HepG2 (cell line): ENCODE results near the gene RABGAP1. TPM values are rescaled to one million over a fixed set of nuclear protein-coding genes. Genes with fewer than 3 reads are reported as not detected.

Experiments
- AGO2 ChIP-seq: fragments of 200-400 bp; formaldehyde crosslinking; optimal IDR thresholded peaks from 2 replicates; pipeline ENCODE3; 2017; ENCODE audit warnings: mild to moderate bottlenecking, low read depth, low read length, moderate library complexity
- ATF1 ChIP-seq: IDR thresholded peaks from 2 replicates; pipeline ENCODE4 v1.6.1; 2016; ENCODE audit warnings: mild to moderate bottlenecking, control low read depth
- CCAR2 ChIP-seq: fragments of 200-400 bp; formaldehyde crosslinking; optimal IDR thresholded peaks from 2 replicates; pipeline ENCODE3; 2018; ENCODE audit warnings: low read depth, mild to moderate bottlenecking, low read length, moderate library complexity
- DR1 ChIP-seq: sonication (generic); formaldehyde crosslinking; IDR thresholded peaks from 2 replicates; pipeline ENCODE4 v1.8.0; 2021; ENCODE audit warnings: mild to moderate bottlenecking, missing genetic modification reagents, inconsistent platforms
- RBAK ChIP-seq: sonication (generic); formaldehyde crosslinking; IDR thresholded peaks from 2 replicates; pipeline ENCODE4 v1.5.1; 2020; ENCODE audit warnings: mild to moderate bottlenecking, missing genetic modification reagents
- RCOR2 ChIP-seq: IDR thresholded peaks from 2 replicates; pipeline ENCODE4 v1.6.1; 2016; ENCODE audit warnings: missing biosample characterization, missing genetic modification reagents
- SIX4 ChIP-seq: sonication (generic); formaldehyde crosslinking; IDR thresholded peaks from 2 replicates; pipeline ENCODE4 v1.4.0; 2020; ENCODE audit warnings: missing genetic modification reagents
- ZBTB20 ChIP-seq: sonication (generic); formaldehyde crosslinking; IDR thresholded peaks from 2 replicates; pipeline ENCODE4 v1.8.1; 2023; ENCODE audit warnings: missing genetic modification reagents, low read depth, mild to moderate bottlenecking, borderline replicate concordance
- ZFYVE20 ChIP-seq: sonication (generic); formaldehyde crosslinking; IDR thresholded peaks from 2 replicates; pipeline ENCODE4 v1.8.0; 2023; ENCODE audit warnings: low read depth, mild to moderate bottlenecking, moderate library complexity, missing genetic modification reagents, borderline replicate concordance
- ZNF224 ChIP-seq: sonication (generic); formaldehyde crosslinking; IDR thresholded peaks from 2 replicates; pipeline ENCODE4 v1.5.0; 2020; ENCODE audit warnings: mild to moderate bottlenecking, missing genetic modification reagents
- ZNF282 ChIP-seq: fragments of 450-650 bp; IDR thresholded peaks from 2 replicates; pipeline ENCODE4 v1.6.1; 2018; ENCODE audit not compliant: partially characterized antibody
- ZNF547 ChIP-seq: sonication (generic); formaldehyde crosslinking; IDR thresholded peaks from 2 replicates; pipeline ENCODE4 v1.5.1; 2020; ENCODE audit warnings: mild to moderate bottlenecking, missing genetic modification reagents
- ZNF550 ChIP-seq: sonication (generic); formaldehyde crosslinking; IDR thresholded peaks from 2 replicates; pipeline ENCODE4 v1.4.0; 2020; ENCODE audit warnings: mild to moderate bottlenecking, missing genetic modification reagents, borderline replicate concordance
- ZNF672 ChIP-seq: sonication (generic); formaldehyde crosslinking; IDR thresholded peaks from 2 replicates; pipeline ENCODE4 v1.8.1; 2022; ENCODE audit warnings: missing genetic modification reagents
- ZNF782 ChIP-seq: sonication (generic); formaldehyde crosslinking; IDR thresholded peaks from 2 replicates; pipeline ENCODE4 v1.4.0; 2020; ENCODE audit warnings: missing genetic modification reagents, mild to moderate bottlenecking, borderline replicate concordance
- ZNF816 ChIP-seq: sonication (generic); formaldehyde crosslinking; IDR thresholded peaks from 2 replicates; pipeline ENCODE4 v1.8.0; 2022; ENCODE audit warnings: missing genetic modification reagents, mild to moderate bottlenecking, borderline replicate concordance
- ZNF841 ChIP-seq: sonication (generic); formaldehyde crosslinking; IDR thresholded peaks from 2 replicates; pipeline ENCODE4 v1.8.1; 2023; ENCODE audit warnings: missing genetic modification reagents, borderline replicate concordance
- ZSCAN12 ChIP-seq: sonication (generic); formaldehyde crosslinking; IDR thresholded peaks from 2 replicates; pipeline ENCODE4 v1.9.0; 2021; ENCODE audit warnings: mild to moderate bottlenecking, missing genetic modification reagents
- ZSCAN31 ChIP-seq: sonication (generic); formaldehyde crosslinking; IDR thresholded peaks from 2 replicates; pipeline ENCODE4 v1.5.0; 2020; ENCODE audit warnings: low read depth, mild to moderate bottlenecking, missing genetic modification reagents
- polyA plus RNA-seq, 8 experiments: library from polyadenylated mRNA; depleted of rRNA in 3 of 8; stranded (reverse) in 7 of 8; unstranded in 1 of 8; fragments of >200 nt; fragmentation: Illumina TruSeq in 4 of 8; extraction: Trizol in 4 of 8; gene quantifications; 2 replicates each; pipeline versions ENCODE4 v1.2.1 to v1.2.3, GENCODE V29; 2011 to 2016; ENCODE audit warnings: low read depth in 4 of 8, missing spikeins in 1 of 8, mixed read lengths in 1 of 8; ENCODE audit not compliant: insufficient read depth in 1 of 8
- total RNA-seq, 5 experiments: library from RNA; depleted of rRNA; stranded (reverse); fragments of >200 nt; fragmentation: Illumina TruSeq; extraction: Trizol; gene quantifications; 2 replicates each; pipeline ENCODE4 v1.2.3, GENCODE V29; 2016; ENCODE audit warnings: low read depth in 1 of 5
- TF ChIP-seq, protein P1 (sequence below): IDR thresholded peaks from 2 replicates; pipeline ENCODE4 v1.6.1; 2016
- TF ChIP-seq, protein P2 (sequence below): sonication (generic); formaldehyde crosslinking; IDR thresholded peaks from 2 replicates; pipeline ENCODE4 v1.4.0; 2020; ENCODE audit warnings: missing genetic modification reagents, mild to moderate bottlenecking, borderline replicate concordance
- TF ChIP-seq, protein P3 (sequence below), 2 experiments: sonication (generic) in 1 of 2; formaldehyde crosslinking in 1 of 2; IDR thresholded peaks; 2 replicates each; pipeline versions ENCODE4 v1.5.1 to v1.6.1; 2011 to 2020; ENCODE audit warnings: borderline replicate concordance in 1 of 2, low read depth in 1 of 2, low read length in 1 of 2, mild to moderate bottlenecking in 1 of 2, missing genetic modification reagents in 1 of 2, moderate library complexity in 1 of 2
- TF ChIP-seq, protein P4 (sequence below): sonication (generic); formaldehyde crosslinking; IDR thresholded peaks from 2 replicates; pipeline ENCODE4 v1.8.0; 2023; ENCODE audit warnings: mild to moderate bottlenecking, missing genetic modification reagents

RABGAP1 gene
- total and polyA plus RNA-seq, 2 of the 13 experiments (the other 11 are each of a cell fraction or from before 2014, with no cell fraction given) = 19.1 to 19.3 TPM

DNA sequence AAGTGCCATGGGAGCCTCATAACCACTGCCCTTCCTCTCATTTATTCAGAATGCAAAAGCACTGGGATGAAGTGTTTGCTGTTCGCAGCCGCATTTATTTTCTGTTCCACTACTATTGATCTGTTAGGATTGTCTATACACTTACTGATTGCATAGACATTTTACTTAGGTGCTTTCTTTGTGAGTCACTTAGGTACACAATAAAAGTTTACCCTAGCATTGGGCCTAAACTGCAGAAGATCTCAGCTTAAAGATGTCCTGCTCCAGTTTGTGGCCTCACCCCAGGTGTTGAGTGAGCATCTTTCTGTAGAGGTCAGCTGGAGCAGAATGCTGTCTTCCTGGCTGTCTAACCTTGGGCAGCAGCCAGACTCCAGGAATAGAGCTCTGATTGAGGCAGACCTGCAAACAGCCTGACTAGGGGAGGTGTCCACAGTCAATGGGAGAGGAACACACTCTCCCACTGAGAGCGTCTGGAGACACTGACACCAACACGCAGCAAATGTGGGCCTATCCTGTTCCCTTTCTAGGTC is 146.6 kb downstream of the RABGAP1 start (continued):
- TF ChIP-seq CCAR2 = no peak
- TF ChIP-seq ZBTB20 (CRISPR knock-in tag) = peak; percentile 44; the same call in 1 of the 2 replicates
- TF ChIP-seq ZNF672 (CRISPR knock-in tag) = no peak
- TF ChIP-seq, protein P1, sequence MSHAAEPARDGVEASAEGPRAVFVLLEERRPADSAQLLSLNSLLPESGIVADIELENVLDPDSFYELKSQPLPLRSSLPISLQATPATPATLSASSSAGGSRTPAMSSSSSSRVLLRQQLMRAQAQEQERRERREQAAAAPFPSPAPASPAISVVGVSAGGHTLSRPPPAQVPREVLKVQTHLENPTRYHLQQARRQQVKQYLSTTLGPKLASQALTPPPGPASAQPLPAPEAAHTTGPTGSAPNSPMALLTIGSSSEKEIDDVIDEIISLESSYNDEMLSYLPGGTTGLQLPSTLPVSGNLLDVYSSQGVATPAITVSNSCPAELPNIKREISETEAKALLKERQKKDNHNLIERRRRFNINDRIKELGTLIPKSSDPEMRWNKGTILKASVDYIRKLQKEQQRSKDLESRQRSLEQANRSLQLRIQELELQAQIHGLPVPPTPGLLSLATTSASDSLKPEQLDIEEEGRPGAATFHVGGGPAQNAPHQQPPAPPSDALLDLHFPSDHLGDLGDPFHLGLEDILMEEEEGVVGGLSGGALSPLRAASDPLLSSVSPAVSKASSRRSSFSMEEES (CRISPR knock-in tag) = no peak
- TF ChIP-seq ZNF841 (CRISPR knock-in tag) = no peak
- no peak for TF ChIP-seq ZNF547 (CRISPR knock-in tag)
- TF ChIP-seq, protein P2, sequence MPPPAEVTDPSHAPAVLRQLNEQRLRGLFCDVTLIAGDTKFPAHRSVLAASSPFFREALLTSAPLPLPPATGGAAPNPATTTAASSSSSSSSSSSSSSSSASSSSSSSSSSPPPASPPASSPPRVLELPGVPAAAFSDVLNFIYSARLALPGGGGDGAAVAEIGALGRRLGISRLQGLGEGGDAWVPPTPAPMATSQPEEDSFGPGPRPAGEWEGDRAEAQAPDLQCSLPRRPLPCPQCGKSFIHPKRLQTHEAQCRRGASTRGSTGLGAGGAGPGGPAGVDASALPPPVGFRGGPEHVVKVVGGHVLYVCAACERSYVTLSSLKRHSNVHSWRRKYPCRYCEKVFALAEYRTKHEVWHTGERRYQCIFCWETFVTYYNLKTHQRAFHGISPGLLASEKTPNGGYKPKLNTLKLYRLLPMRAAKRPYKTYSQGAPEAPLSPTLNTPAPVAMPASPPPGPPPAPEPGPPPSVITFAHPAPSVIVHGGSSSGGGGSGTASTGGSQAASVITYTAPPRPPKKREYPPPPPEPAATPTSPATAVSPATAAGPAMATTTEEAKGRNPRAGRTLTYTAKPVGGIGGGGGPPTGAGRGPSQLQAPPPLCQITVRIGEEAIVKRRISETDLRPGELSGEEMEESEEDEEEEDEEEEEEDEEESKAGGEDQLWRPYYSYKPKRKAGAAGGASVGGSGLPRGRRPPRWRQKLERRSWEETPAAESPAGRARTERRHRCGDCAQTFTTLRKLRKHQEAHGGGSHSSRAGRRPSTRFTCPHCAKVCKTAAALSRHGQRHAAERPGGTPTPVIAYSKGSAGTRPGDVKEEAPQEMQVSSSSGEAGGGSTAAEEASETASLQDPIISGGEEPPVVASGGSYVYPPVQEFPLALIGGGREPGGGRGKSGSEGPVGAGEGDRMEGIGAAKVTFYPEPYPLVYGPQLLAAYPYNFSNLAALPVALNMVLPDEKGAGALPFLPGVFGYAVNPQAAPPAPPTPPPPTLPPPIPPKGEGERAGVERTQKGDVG = 0 out of 2 replicates have a peak, but pooled peaks have one; percentile 46
- no peak for TF ChIP-seq AGO2
- no peak for TF ChIP-seq RBAK (CRISPR knock-in tag)
- 0 out of 2 replicates have a peak, but pooled peaks have one; percentile 53 for TF ChIP-seq ZSCAN31 (CRISPR knock-in tag)
- no peak for TF ChIP-seq ZNF282
- TF ChIP-seq ZNF224 = no peak
- no peak for TF ChIP-seq ZNF550 (CRISPR knock-in tag)
- TF ChIP-seq DR1 (CRISPR knock-in tag) = no peak
- TF ChIP-seq ATF1 (CRISPR knock-in tag) = 0 out of 2 replicates have a peak, but pooled peaks have one; percentile 26
- TF ChIP-seq SIX4 (CRISPR knock-in tag) = peak; percentile 39; the same call in 1 of the 2 replicates
- TF ChIP-seq ZNF782 (CRISPR knock-in tag) = no peak
- no peak for TF ChIP-seq ZSCAN12
- TF ChIP-seq ZNF816 (CRISPR knock-in tag) = no peak
- TF ChIP-seq, protein P3, sequence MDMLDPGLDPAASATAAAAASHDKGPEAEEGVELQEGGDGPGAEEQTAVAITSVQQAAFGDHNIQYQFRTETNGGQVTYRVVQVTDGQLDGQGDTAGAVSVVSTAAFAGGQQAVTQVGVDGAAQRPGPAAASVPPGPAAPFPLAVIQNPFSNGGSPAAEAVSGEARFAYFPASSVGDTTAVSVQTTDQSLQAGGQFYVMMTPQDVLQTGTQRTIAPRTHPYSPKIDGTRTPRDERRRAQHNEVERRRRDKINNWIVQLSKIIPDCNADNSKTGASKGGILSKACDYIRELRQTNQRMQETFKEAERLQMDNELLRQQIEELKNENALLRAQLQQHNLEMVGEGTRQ (IDR thresholded peaks at IDR 0.05; ENCODE audit: low read depth, low read length) = no peak
- TF ChIP-seq, protein P3 (CRISPR knock-in tag; IDR thresholded peaks at IDR 0.05; ENCODE audit: borderline replicate concordance) = no peak
- TF ChIP-seq, protein P4, sequence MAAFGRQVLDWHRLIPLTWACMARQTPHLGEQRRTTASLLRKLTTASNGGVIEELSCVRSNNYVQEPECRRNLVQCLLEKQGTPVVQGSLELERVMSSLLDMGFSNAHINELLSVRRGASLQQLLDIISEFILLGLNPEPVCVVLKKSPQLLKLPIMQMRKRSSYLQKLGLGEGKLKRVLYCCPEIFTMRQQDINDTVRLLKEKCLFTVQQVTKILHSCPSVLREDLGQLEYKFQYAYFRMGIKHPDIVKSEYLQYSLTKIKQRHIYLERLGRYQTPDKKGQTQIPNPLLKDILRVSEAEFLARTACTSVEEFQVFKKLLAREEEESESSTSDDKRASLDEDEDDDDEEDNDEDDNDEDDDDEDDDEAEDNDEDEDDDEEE = no peak
- TF ChIP-seq RCOR2 (CRISPR knock-in tag) = peak; percentile 95
- TF ChIP-seq ZFYVE20 (CRISPR knock-in tag) = no peak
